IMR-90 (cell line): ENCODE data around the gene TMPRSS3. TPM values are rescaled to one million over a fixed set of nuclear protein-coding genes. Genes with fewer than 3 reads are reported as not detected.

Experiments used
- ATAC-seq: fragments of 200-7000 bp; cut with Tn5 transposase; 2 replicates; pipeline ENCODE4 v1.9.1; 2020; ENCODE audit warnings: low read depth, mild to moderate bottlenecking, moderate library complexity
- BruUV-seq: library from RNA; stranded (reverse); fragments of 400-500 nt; replicated peaks from 2 replicates; lab custom pipeline; 2021; lab: Mats Ljungman, UMichigan
- CTCF ChIA-PET: fragments of 300-600 bp; formaldehyde crosslinking; extraction: SDS; loops from one replicate; lab custom pipeline; 2021; ENCODE audit warnings: antibody characterized with exemption; lab: Yijun Ruan, JAX
- POLR2A ChIA-PET: fragments of 300-600 bp; sonication (Branson Sonifier 250); formaldehyde crosslinking; loops from one replicate; lab custom pipeline; 2022; ENCODE audit warnings: antibody characterized with exemption; ENCODE audit not compliant: unreplicated experiment; lab: Charles Lee
- DNase-seq: peaks from one replicate; pipeline ENCODE4 v3.0.0; 2013
- H2AFZ ChIP-seq: replicated peaks from 2 replicates; pipeline ENCODE3; 2013; ENCODE audit warnings: low read length, mild to moderate bottlenecking; ENCODE audit not compliant: poor library complexity
- H2AK5ac ChIP-seq: 2 replicates; pipeline ENCODE4 v1.6.1; 2013; ENCODE audit warnings: low read depth, low read length, inconsistent platforms
- H2AK9ac ChIP-seq: replicated peaks from 2 replicates; pipeline ENCODE3; 2013; ENCODE audit warnings: mild to moderate bottlenecking, low read depth, low read length, moderate library complexity; ENCODE audit not compliant: poor library complexity
- H2BK120ac ChIP-seq: 2 replicates; pipeline ENCODE4 v1.6.1; 2013; ENCODE audit warnings: low read depth, low read length, inconsistent platforms
- H2BK15ac ChIP-seq: 3 replicates; pipeline ENCODE4 v1.6.1; 2013; ENCODE audit warnings: low read depth, low read length, inconsistent platforms
- H2BK20ac ChIP-seq: 2 replicates; pipeline ENCODE4 v1.6.1; 2013; ENCODE audit warnings: low read depth, mild to moderate bottlenecking, inconsistent platforms, low read length, moderate library complexity
- H2BK5ac ChIP-seq: 2 replicates; pipeline ENCODE4 v1.6.1; 2013; ENCODE audit warnings: mild to moderate bottlenecking, low read depth, low read length, inconsistent platforms; ENCODE audit not compliant: poor library complexity, severe bottlenecking
- H3K14ac ChIP-seq: replicated peaks from 2 replicates; pipeline ENCODE4 v1.6.1; 2013; ENCODE audit warnings: low read depth, low read length, inconsistent platforms
- H3K18ac ChIP-seq: 2 replicates; pipeline ENCODE4 v1.6.1; 2013; ENCODE audit warnings: low read depth, low read length, control low read depth
- H3K23ac ChIP-seq: 2 replicates; pipeline ENCODE4 v1.6.1; 2013; ENCODE audit warnings: low read depth, low read length, inconsistent platforms
- H3K27ac ChIP-seq: 2 replicates; pipeline ENCODE4 v1.5.1; 2013; ENCODE audit warnings: mild to moderate bottlenecking, control low read depth, low read length; ENCODE audit not compliant: insufficient read depth
- H3K27me3 ChIP-seq: 2 replicates; pipeline ENCODE4 v1.6.1; 2013; ENCODE audit warnings: low read length; ENCODE audit not compliant: control insufficient read depth, insufficient read depth
- H3K36me3 ChIP-seq: 2 replicates; pipeline ENCODE4 v1.6.1; 2013; ENCODE audit warnings: low read length, mixed read lengths; ENCODE audit not compliant: control insufficient read depth, insufficient read depth
- H3K4ac ChIP-seq: 2 replicates; pipeline ENCODE4 v1.6.1; 2013; ENCODE audit warnings: low read depth, low read length, inconsistent platforms
- H3K4me1 ChIP-seq: 2 replicates; pipeline ENCODE4 v1.6.1; 2013; ENCODE audit warnings: low read length, mixed read lengths; ENCODE audit not compliant: control insufficient read depth, insufficient read depth
- H3K4me2 ChIP-seq: 2 replicates; pipeline ENCODE4 v1.6.1; 2013; ENCODE audit warnings: low read depth, mild to moderate bottlenecking, control low read depth, low read length, moderate library complexity
- H3K4me3 ChIP-seq: 2 replicates; pipeline ENCODE4 v1.5.1; 2013; ENCODE audit warnings: low read depth, mild to moderate bottlenecking, control low read depth, low read length, moderate library complexity; ENCODE audit not compliant: insufficient read depth
- H3K56ac ChIP-seq: 2 replicates; pipeline ENCODE4 v1.6.1; 2013; ENCODE audit warnings: low read length, inconsistent platforms; ENCODE audit not compliant: insufficient read depth; ENCODE audit errors: extremely low read depth
- H3K79me1 ChIP-seq, 2 experiments: 2 replicates each; pipeline ENCODE4 v1.6.1; 2013; ENCODE audit warnings: low read length in 2 of 2, inconsistent platforms in 1 of 2, low read depth in 1 of 2
- H3K9ac ChIP-seq: 2 replicates; pipeline ENCODE4 v1.6.1; 2013; ENCODE audit warnings: low read depth, low read length, control low read depth
- H3K9me1 ChIP-seq: 2 replicates; pipeline ENCODE4 v1.6.1; 2013; ENCODE audit warnings: low read length, inconsistent platforms; ENCODE audit not compliant: insufficient read depth
- H3K9me3 ChIP-seq: 2 replicates; pipeline ENCODE4 v1.6.1; 2013; ENCODE audit warnings: low read length; ENCODE audit not compliant: control insufficient read depth, insufficient read depth
- H4K20me1 ChIP-seq: 2 replicates; pipeline ENCODE4 v1.6.1; 2013; ENCODE audit warnings: low read length, inconsistent platforms; ENCODE audit not compliant: insufficient read depth
- H4K5ac ChIP-seq: 2 replicates; pipeline ENCODE4 v1.6.1; 2013; ENCODE audit warnings: mild to moderate bottlenecking, low read depth, low read length, control low read depth
- H4K8ac ChIP-seq, 2 experiments: 2 replicates each; pipeline ENCODE4 v1.6.1; 2013; ENCODE audit warnings: low read depth in 2 of 2, low read length in 2 of 2, control low read depth in 1 of 2, inconsistent platforms in 1 of 2
- H4K91ac ChIP-seq: 2 replicates; pipeline ENCODE4 v1.6.1; 2013; ENCODE audit warnings: low read depth, low read length, inconsistent platforms; ENCODE audit not compliant: insufficient read depth
- CHD1 ChIP-seq: IDR thresholded peaks from 2 replicates; pipeline ENCODE4 v1.6.1; 2012; ENCODE audit warnings: low read depth, low read length, improper control_type of control experiment
- ELK1 ChIP-seq: fragments of 150-350 bp; IDR thresholded peaks from 2 replicates; pipeline ENCODE4 v1.6.1; 2016; ENCODE audit warnings: low read depth, mild to moderate bottlenecking, low read length, moderate library complexity, borderline replicate concordance
- FOS ChIP-seq: fragments of 150-350 bp; IDR thresholded peaks from 2 replicates; pipeline ENCODE4 v1.6.1; 2016; ENCODE audit warnings: low read depth, low read length
- MAFK ChIP-seq: IDR thresholded peaks from 2 replicates; pipeline ENCODE4 v1.6.1; 2012; ENCODE audit warnings: low read depth, low read length, improper control_type of control experiment
- MAZ ChIP-seq: IDR thresholded peaks from 2 replicates; pipeline ENCODE4 v1.6.1; 2012; ENCODE audit warnings: low read depth, mild to moderate bottlenecking, low read length, improper control_type of control experiment, moderate library complexity, borderline replicate concordance
- NFE2L2 ChIP-seq: fragments of 150-350 bp; IDR thresholded peaks from 2 replicates; pipeline ENCODE4 v1.6.1; 2016; ENCODE audit warnings: low read depth, mild to moderate bottlenecking, low read length
- RAD21 ChIP-seq: IDR thresholded peaks from 2 replicates; pipeline ENCODE4 v1.6.1; 2012; ENCODE audit warnings: low read length, improper control_type of control experiment
- RCOR1 ChIP-seq: IDR thresholded peaks from 2 replicates; pipeline ENCODE4 v1.6.1; 2012; ENCODE audit warnings: mild to moderate bottlenecking, low read length, improper control_type of control experiment; ENCODE audit not compliant: insufficient replicate concordance
- RFX5 ChIP-seq: IDR thresholded peaks from 2 replicates; pipeline ENCODE4 v1.8.0; 2012; ENCODE audit warnings: low read depth, mild to moderate bottlenecking, low read length, moderate library complexity
- WGBS, 2 experiments: methylation state at CpG; one replicate each; pipeline versions ENCODE4 v1.1.5 to v1.1.7; 2013; ENCODE audit warnings: missing lambda C conversion rate in 2 of 2; ENCODE audit not compliant: insufficient read length in 1 of 2; ENCODE audit errors: extremely low coverage in 2 of 2; 5-methylcytosine and 5-hydroxymethylcytosine counted together
- dilution Hi-C: fragments of 300-500 bp; cut with HindIII; formaldehyde crosslinking; loops from one replicate; pipeline ENCODE4 v1.14.3; 2018; ENCODE audit warnings: low sequenced_read_pairs; ENCODE audit not compliant: unreplicated experiment
- in situ Hi-C: fragments of 300-500 bp; cut with MboI; formaldehyde crosslinking; loops from 3 replicates; pipeline ENCODE4 v1.14.3; 2019; ENCODE audit warnings: low sequenced_read_pairs, inconsistent platforms, mixed read lengths
- intact Hi-C: fragments of 100-400 bp; cut with micrococcal nuclease; formaldehyde crosslinking; loops from 2 replicates; pipeline ENCODE4 v1.10.0; 2022
- polyA plus RNA-seq, 3 experiments: library from polyadenylated mRNA; depleted of rRNA; stranded (reverse); fragments of >200 nt; gene quantifications; 2 replicates each; pipeline ENCODE4 v1.2.3, GENCODE V29; 2012; ENCODE audit warnings: low replicate concordance in 1 of 3
- total RNA-seq: library from RNA; depleted of rRNA; stranded (reverse); fragments of >200 nt; gene quantifications from 2 replicates; pipeline ENCODE4 v1.2.3, GENCODE V29; 2012
- TF ChIP-seq, protein P1 (sequence below): fragments of 150-350 bp; IDR thresholded peaks from 2 replicates; pipeline ENCODE4 v1.6.1; 2017; ENCODE audit warnings: mild to moderate bottlenecking, antibody characterized with exemption, low read length, low read depth

Gene TMPRSS3
- total and polyA plus RNA-seq, 2 of the 4 experiments (the other 2 are of a cell fraction): not detected

DNA sequence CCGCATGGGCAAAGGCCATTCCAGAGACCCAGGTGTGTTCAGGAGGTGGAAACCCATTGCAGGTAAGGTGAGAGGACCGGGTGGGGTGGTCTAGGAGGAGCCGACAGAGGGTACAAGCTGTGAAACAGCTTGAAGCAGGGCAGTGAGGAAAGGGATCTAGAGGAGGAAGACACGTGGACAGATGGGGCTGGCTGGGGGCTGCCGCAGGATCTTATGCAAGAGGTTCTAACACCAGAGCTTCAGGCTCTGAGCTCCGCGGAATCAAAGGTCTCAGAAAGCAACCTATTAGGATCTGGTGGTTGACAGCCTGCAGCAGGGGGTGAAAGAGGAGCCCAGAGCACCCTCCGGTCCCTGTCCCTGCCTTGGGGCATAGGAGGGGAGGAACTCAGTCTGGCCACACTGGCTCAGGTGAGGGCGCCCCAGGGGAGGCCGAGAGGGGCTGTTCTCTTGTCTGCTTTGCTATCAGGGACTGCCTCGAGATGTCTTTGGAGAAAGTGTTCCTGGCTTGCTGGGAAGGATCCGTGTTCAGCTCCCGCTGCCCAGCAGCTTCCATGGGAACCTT is 31.5 kb downstream of the TMPRSS3 start:
- Histone ChIP-seq H3K4ac (no peak overlapping the region), H3K4me2 (no peak overlapping the region), H2AK9ac (no peak overlapping the region), H3K27ac (no peak overlapping the region), H3K79me1 (no peaks in the 10 kb centered on the region), H3K9ac (no peak overlapping the region), H3K4me3 (no peak overlapping the region), H3K27me3 (peaks cover 14% of the 10 kb centered on the region; the same call in 1 of the 2 replicates), H4K8ac (no peak overlapping the region), H3K9me3 (no peaks in the 10 kb centered on the region), H3K18ac (no peak overlapping the region), H3K23ac (no peak overlapping the region), H3K14ac (no peak overlapping the region), H2BK20ac (no peak overlapping the region), H3K56ac (no peak overlapping the region), H3K9me1 (no peaks in the 10 kb centered on the region), H2BK120ac (no peak overlapping the region), H4K5ac (no peak overlapping the region), H3K4me1 (no peaks in the 10 kb centered on the region), H4K20me1 (no peaks in the 10 kb centered on the region), H2AFZ (no peak overlapping the region), H4K91ac (no peak overlapping the region), H3K36me3 (no peaks in the 10 kb centered on the region), H2AK5ac (no peak overlapping the region), H2BK5ac (no peak overlapping the region), H2BK15ac (no peak overlapping the region)
- ChIA-PET CTCF (no interaction called here), POLR2A (no interaction called here)
- in situ Hi-C loops (no loop called here), intact Hi-C loops (no loop called here), dilution Hi-C loops (no loop called here)
- TF ChIP-seq CHD1: no peak
- no peak for TF ChIP-seq RCOR1
- no peak for TF ChIP-seq MAZ
- no peak for TF ChIP-seq ELK1
- TF ChIP-seq, protein P1, sequence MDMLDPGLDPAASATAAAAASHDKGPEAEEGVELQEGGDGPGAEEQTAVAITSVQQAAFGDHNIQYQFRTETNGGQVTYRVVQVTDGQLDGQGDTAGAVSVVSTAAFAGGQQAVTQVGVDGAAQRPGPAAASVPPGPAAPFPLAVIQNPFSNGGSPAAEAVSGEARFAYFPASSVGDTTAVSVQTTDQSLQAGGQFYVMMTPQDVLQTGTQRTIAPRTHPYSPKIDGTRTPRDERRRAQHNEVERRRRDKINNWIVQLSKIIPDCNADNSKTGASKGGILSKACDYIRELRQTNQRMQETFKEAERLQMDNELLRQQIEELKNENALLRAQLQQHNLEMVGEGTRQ: no peak
- no peak for TF ChIP-seq RAD21
- no peak for TF ChIP-seq FOS
- TF ChIP-seq MAFK: no peak
- TF ChIP-seq NFE2L2: no peak
- no peak for TF ChIP-seq RFX5
- DNase-seq (no peak), ATAC-seq (no peak)
- 56% methylated on average over 4 of the region's 13 CpGs; no CpG with 5 or more reads in 1 of the 2 experiments for WGBS, 2 experiments
- BruUV-seq: no TSS peak
